ENCODE measurements around the gene IMMP1L.
"Not testable (repeated sequence)": the region's sequence is repeated elsewhere in the genome, so short reads cannot be mapped to it uniquely, and the experiment has no call there.

Gene IMMP1L

DNA sequence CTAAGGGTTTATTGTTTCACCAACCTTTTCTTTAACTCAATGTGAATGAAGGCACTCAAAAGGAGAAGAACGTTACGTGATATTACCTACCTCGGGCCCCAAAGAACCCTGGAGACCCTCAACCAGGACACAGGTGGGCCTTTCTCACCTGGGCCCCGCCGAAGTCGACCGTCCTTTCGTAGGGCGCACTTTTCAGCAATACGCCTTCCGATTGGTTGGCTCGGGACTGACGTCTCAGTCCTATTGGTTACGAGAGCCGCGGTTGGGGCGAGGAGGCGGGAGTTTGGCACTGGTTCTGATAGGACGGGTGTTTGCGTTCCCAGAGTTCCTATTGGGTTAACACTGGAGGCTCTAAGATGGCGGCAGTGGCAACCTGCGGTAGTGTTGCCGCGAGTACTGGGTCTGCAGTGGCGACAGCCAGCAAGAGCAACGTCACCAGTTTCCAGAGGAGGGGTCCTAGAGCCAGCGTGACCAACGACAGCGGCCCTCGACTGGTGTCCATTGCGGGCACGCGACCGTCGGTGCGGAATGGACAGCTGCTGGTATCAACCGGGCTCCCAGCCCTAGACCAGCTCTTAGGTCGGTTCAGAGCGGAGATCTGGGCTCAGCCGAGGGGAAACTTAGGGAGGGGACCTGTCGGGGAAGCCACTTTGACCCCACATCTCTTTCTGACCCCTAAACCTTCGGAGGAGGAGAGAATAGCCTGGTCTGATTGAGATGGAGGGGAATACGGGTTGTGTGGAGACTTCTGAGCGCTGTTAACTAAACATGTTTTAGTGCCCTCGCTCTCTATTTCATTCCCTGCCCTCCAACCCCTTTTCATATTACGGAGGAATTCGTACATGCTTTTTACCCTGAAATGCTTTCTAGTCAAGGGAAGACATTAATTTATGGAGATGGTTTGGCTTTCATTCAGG lies at the start of gene IMMP1L, which contains the start of gene ELP4:
Gene IMMP1L, minus strand, starts transcription at position 194 of the 917 bp plus-strand sequence. CDS start 46,346 bp downstream, outside the sequence.
Gene ELP4, plus strand, starts transcription at position 339 of the 917 bp plus-strand sequence. Its CDS starts 18 bp downstream, at position 357.
- peak; percentile 97 for DNase-seq

GRCh38 chr11:31558001-31558400 lies 48.6 kb upstream of the IMMP1L start:
- no peak for DNase-seq

DNA sequence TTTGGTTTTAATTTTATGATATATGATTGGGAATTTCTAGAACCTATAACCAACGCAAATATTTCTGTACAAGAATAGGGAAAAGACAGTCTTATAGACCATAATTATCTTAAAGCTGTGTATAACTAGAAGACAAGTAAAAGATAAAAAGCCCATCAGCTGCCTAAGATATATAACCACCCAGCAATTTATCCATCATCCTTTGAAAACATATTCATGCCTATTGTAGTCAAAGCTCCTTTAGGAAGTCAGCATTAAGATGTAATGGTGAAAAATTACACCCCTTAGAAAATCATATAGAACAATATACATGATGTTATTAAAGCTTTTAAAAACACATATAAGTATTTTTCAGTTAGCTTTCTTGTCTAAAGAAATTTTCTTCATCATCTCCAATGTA lies 46.5 kb upstream of the IMMP1L start:
- DNase-seq: no peak

- no peak for DNase-seq
These were observed 33.4 kb upstream of the IMMP1L start for GRCh38 chr11:31542862-31543261.

GRCh38 chr11:31535479-31535878 lies 26.1 kb upstream of the IMMP1L start:
- DNase-seq: no peak

- DNase-seq: no peak
These were observed 21.9 kb upstream of the IMMP1L start for GRCh38 chr11:31531293-31531692.

DNA sequence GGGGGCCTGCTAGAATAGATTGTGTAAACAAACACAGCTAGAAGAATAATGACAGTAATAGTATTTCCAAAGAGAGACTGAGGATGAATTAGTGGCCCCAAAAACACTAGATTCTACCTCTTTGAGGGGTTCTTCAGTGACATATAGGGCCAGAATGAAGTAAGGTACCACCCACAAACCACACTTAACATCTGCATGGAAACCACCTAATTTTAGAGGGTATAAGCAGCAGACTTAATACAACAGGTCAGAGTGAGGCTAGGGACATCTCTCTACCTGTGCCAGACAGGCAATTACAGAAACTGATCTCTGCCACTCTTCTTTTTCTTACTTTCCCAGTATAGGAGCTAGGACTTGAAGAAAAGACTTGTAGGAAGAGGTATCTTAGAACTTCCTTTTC lies 20.3 kb upstream of the IMMP1L start:
- DNase-seq: no peak

DNA sequence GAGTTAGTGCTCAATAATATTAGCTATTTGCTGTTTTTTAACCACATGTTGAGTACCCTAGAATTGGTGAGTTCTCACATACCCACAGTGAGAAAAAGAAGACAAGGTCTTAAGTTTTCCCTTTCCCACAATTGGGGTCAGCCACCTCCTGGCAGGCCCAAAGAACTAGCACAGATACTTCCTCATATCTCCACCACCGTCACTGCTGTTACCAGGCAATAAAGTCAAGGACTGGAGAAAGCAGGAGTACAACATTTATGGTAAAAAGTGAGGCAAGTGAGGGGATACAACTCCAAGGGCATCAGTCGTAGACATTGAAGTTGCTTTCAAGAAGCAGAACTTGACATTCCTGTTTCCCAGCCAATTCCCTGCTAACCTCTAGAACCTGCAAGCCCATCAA lies 19.8 kb upstream of the IMMP1L start:
- no peak for DNase-seq

DNA sequence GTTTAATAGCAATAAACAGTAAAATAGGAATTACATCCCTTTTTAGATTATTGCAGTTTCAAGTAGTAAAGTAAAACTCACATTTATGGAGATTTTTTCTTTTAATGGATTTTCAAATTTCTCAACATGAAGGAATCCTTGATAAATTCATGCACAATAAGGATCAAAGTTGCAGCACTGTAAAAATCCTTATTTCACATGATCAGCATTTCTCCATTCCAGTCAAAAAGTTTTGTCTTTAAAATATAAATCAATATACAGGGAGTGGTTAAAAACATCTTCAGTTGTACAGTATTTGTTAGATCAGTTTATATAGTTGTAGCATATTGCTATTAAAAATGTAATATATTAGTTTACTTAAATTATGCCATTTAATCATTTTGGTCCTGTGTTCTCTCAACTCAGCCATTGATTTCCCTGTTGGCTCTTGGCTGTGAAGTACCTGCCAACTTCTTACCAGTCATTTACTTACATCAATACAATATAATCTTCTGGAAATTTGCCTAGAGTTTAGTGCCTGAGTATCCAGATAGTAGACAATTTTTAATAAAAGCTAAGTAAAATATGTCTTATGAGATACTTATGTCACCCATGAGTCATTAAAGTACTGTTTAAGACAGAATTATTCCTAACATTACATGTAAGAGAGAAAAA lies 12.2 kb upstream of the IMMP1L start:
- DNase-seq: no peak

DNA sequence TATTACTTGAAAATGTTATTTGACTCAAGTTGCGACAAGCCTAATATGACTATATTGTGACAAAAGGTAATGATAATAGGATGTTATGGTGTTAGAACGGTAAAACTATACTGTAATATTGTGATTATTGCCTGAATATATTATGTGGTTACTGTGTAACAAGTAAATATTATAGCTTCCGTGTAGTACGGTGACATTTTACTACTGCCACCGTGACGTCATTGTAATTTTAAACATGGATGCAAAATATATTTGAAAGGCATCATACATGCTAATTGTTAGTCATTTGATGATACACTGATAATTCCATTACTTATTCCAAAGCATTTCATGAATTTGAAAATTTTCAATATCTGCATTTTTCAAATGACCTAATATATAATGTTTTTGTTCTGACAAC lies 2.7 kb upstream of the IMMP1L start:
- no peak for DNase-seq

- peak; percentile 4 for DNase-seq
These were observed 382 bp downstream of the IMMP1L start for GRCh38 chr11:31509051-31509428.

GRCh38 chr11:31500560-31500959 lies 8.9 kb downstream of the IMMP1L start:
- DNase-seq: no peak

DNA sequence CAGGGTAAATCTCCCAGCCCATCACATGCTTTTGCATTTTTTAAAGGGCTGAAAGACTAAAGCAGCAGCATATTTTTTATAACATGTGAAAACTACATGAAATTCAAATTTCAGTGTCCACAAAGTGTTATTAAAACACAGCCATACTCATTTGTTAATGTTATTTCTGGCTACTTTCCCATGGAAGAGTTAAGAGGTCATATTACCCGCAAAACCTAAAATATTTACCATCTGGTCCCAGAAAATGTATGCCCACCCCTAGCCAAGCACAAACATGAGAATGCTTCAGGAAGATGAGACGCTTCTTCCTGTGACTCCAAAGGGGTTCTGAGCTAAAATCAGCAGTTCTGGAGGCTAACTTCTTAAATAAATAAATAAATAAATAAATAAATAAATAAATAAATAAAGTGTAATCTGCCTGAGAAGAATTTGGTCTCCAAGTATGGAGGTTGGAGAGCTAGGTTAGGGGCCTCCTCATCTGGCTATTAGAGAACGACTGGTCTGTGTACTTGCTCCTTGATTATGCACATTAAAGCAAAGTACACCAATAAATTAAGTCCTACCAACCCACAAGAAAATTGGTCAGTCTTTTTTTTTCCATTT lies 9.7 kb downstream of the IMMP1L start:
- no peak for DNase-seq

DNA sequence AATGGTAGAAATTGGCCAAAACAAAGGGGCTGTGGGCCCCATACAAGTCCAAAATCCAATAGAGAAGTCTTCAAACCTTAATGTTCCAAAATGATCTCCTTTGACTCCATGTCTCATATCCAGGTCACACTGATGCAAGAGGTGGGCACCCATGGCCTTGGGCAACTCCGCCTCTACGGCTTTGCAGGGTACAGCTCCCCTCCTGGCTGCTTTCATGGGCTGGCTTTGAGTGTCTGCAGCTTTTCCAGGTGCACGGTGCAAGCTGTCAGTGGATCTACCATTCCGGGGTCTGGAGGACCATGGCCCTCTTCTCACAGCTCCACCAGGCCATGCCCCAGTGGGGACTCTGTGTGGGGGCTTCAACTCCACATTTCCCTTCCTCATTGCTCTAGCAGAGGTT lies 15.7 kb downstream of the IMMP1L start:
- DNase-seq: not testable (repeated sequence)

- DNase-seq: no peak
These were observed 16.2 kb downstream of the IMMP1L start for GRCh38 chr11:31493235-31493634.

GRCh38 chr11:31492320-31492913 lies 17.0 kb downstream of the IMMP1L start:
- DNase-seq: no peak

DNA sequence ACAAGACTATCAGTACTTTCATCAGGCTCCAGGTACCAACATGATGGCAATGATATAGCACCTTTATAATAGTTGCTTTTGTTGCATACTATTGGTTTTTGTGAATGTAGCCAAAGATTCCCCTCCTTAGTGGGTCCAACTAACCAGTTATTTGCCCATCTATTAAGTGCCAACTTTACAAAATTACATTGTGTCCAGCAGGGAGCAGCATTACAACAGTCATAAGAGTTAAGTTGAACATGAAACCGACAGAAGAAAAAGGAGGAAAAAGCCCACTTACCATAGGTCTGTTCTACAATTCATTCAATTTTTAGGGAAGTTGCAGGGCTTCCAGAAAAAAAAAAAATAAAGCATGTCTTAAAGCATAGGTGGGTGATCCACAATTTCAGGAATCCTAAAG lies 21.6 kb downstream of the IMMP1L start:
- no peak for DNase-seq

GRCh38 chr11:31484497-31484896 lies 24.9 kb downstream of the IMMP1L start:
- DNase-seq: no peak

- DNase-seq: no peak
These were observed 28.5 kb downstream of the IMMP1L start for GRCh38 chr11:31480930-31481329.

DNA sequence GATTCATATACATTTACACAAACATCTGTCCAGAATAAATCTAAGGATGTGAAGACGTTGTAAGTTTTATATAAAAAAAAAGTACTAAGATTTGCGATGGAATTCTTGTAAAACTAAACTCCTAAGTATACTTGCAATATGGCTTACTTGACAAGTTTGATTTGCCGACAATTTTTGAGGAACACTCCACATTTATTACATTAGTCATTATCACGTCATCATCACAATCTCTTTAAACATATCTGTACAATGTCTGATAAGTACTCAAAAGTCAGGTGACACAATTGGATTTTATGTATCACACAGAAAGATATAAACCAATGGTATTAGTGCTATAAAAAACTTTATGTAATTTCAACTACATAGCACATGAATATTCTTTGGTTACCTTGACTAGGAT lies 30.4 kb downstream of the IMMP1L start:
- DNase-seq: no peak

DNA sequence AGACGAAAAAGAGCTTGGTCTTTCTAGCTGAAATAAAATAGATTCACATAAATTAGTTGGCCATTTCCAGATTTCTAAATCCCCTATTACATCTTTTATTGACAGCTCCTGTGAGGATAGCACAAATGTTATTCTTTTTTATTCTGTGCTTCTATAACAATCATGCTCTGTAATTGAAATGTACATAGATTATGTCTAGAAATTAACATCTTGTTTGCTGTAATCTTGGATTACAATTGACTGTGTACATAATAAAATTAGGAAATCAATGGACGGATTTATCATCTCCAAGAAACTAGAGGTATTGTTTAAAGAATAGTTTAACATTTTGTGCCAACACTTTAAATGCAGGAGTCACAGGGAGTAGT lies 31.2 kb downstream of the IMMP1L start:
- DNase-seq: no peak

DNA sequence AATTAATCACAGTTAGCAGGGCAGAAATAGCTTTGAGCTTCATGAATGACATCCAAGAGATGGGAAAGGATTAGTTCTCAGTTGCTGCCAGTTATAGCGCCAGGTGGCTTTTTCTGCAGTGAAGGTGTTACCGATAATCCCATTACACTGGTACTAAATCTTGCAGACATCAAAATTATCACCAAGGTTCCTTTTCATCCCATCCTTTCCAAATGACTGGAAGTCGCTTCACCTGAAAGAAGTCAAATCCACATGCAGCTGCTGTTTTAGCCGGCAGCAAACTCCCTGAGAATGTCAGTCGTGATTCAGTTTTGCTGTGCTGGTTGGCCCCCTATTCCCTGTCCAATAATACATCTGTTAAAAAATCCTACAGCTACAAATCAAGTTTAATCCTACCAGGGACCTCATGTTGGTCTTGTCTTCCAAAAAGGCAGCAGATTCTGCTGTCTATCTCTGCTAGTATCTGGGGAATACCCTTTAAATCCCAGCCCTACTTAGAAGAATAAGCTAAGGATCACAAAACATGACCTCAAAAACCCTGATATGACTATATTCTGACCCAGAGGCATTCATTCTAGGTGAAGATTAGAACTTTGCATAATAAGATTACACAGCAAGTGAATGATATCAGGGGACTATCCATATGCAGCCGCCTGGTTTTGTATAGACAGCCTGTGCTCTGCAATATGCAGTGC lies 31.7 kb downstream of the IMMP1L start:
- DNase-seq: no peak

DNA sequence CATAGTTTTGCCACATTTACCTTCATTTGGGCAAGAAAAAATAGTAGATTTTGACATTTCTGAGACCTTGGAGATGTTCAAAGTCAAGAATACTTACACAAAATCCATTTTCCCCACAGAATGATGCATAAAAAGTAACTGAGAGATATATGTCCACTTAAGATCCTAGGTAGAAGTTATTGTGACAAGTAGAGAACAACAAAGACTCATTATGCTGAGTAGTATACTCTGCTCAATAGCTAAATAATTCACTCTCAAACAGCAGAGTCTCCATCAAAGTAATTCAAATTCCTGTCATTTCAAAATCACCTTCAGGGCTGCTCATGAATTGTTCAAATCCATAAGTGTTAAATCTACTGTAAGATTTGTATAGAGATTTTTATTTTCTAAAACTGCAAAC lies 35.3 kb downstream of the IMMP1L start:
- DNase-seq: no peak

Data from stimulated activated CD4-positive, alpha-beta T cell treated with anti-CD3 and anti-CD28 coated beads, Interleukin-4, amount 100 ng/mL, for 24 hours (primary cell).